Activated CD4-positive, CD25-positive, alpha-beta regulatory T cell treated with anti-CD3 and anti-CD28 coated beads, Interleukin-2, amount 50 U/mL, for 72 hours (primary cell): ENCODE measurements around the gene EXOC4.
"Not testable (repeated sequence)": the region's sequence is repeated elsewhere in the genome, so short reads cannot be mapped to it uniquely, and the experiment has no call there.

Source experiments
- DNase-seq: peaks from one replicate; pipeline ENCODE4 v3.0.0; 2021

EXOC4 gene

GRCh38 chr7:134062460-134062859 is 809.6 kb downstream of the EXOC4 start:
- DNase-seq = no peak

- no peak for DNase-seq
Measured at GRCh38 chr7:134065415-134065814, 812.5 kb downstream of the EXOC4 start.

GRCh38 chr7:134067164-134067563 is 814.3 kb downstream of the EXOC4 start:
- no peak for DNase-seq

GRCh38 chr7:134068670-134069069 is 815.8 kb downstream of the EXOC4 start:
- DNase-seq = no peak

- no peak for DNase-seq
Measured at GRCh38 chr7:134069187-134069586, 816.3 kb downstream of the EXOC4 start.

GRCh38 chr7:134070673-134071072 is 817.8 kb downstream of the EXOC4 start:
- no peak for DNase-seq

GRCh38 chr7:134071355-134072331 is 818.8 kb downstream of the EXOC4 start:
- DNase-seq = no peak

- DNase-seq = no peak
Measured at GRCh38 chr7:134073276-134073675, 820.4 kb downstream of the EXOC4 start.

- DNase-seq = no peak
Measured at GRCh38 chr7:134075799-134076198, 822.9 kb downstream of the EXOC4 start.

GRCh38 chr7:134077560-134077959 is 824.7 kb downstream of the EXOC4 start:
- DNase-seq = not testable (repeated sequence)

GRCh38 chr7:134078991-134079390 is 826.1 kb downstream of the EXOC4 start:
- no peak for DNase-seq

- DNase-seq = no peak
Measured at GRCh38 chr7:134081695-134082094, 828.8 kb downstream of the EXOC4 start.

GRCh38 chr7:134083766-134084487 is 831.0 kb downstream of the EXOC4 start:
- DNase-seq = no peak

GRCh38 chr7:134084488-134085144 is 831.7 kb downstream of the EXOC4 start:
- DNase-seq = no peak

GRCh38 chr7:134085311-134085710 is 832.4 kb downstream of the EXOC4 start:
- no peak for DNase-seq

GRCh38 chr7:134086998-134087735 is 834.3 kb downstream of the EXOC4 start:
- DNase-seq = no peak

GRCh38 chr7:134088199-134088598 is 835.3 kb downstream of the EXOC4 start:
- no peak for DNase-seq

- no peak for DNase-seq
Measured at GRCh38 chr7:134089446-134089845, 836.6 kb downstream of the EXOC4 start.

- DNase-seq = no peak
Measured at GRCh38 chr7:134098072-134098471, 845.2 kb downstream of the EXOC4 start.

- no peak for DNase-seq
Measured at GRCh38 chr7:134101716-134102115, 848.8 kb downstream of the EXOC4 start.

GRCh38 chr7:134104166-134104565 is 851.3 kb downstream of the EXOC4 start:
- no peak for DNase-seq

- DNase-seq = no peak
Measured at GRCh38 chr7:134105841-134106240, 853.0 kb downstream of the EXOC4 start.

- DNase-seq = no peak
Measured at GRCh38 chr7:134108802-134109201, 855.9 kb downstream of the EXOC4 start.
